ENCODE measurements around the gene NCOA3.

- TF ChIP-seq POLR2A (IDR thresholded peaks at IDR 0.05; ENCODE audit: low read length) (no peak), GATA1 (IDR thresholded peaks at IDR 0.05; ENCODE audit: low read depth, low read length) (no peak)
Measured at GRCh38 chr20:47598911-47599744, 97.4 kb downstream of the NCOA3 start.
